Stimulated activated naive CD8-positive, alpha-beta T cell treated with anti-CD3 and anti-CD28 coated beads, Interleukin-15, Interleukin-2, amounts not matched to agents 100 ng/mL and 50 ng/mL, for 24 hours (primary cell): Measurements from ENCODE around the gene IFT22.
"Not testable (repeated sequence)": the region's sequence is repeated elsewhere in the genome, so short reads cannot be mapped to it uniquely, and the experiment has no call there.

Experiments
- H3K27ac Mint-ChIP-seq: one replicate; pipeline ENCODE4 v1.8.0; 2021; ENCODE audit warnings: mild to moderate bottlenecking, mixed read lengths
- H3K27me3 Mint-ChIP-seq: one replicate; pipeline ENCODE4 v1.8.0; 2021; ENCODE audit warnings: mixed read lengths
- H3K36me3 Mint-ChIP-seq: one replicate; pipeline ENCODE4 v1.8.0; 2021; ENCODE audit warnings: low read depth, mixed read lengths
- H3K4me1 Mint-ChIP-seq: one replicate; pipeline ENCODE4 v1.8.0; 2021; ENCODE audit warnings: low read depth, mixed read lengths
- H3K4me3 Mint-ChIP-seq: one replicate; pipeline ENCODE4 v1.8.0; 2021; ENCODE audit warnings: mild to moderate bottlenecking, mixed read lengths
- H3K9me3 Mint-ChIP-seq: one replicate; pipeline ENCODE4 v1.8.0; 2021; ENCODE audit warnings: mixed read lengths

Gene IFT22

DNA sequence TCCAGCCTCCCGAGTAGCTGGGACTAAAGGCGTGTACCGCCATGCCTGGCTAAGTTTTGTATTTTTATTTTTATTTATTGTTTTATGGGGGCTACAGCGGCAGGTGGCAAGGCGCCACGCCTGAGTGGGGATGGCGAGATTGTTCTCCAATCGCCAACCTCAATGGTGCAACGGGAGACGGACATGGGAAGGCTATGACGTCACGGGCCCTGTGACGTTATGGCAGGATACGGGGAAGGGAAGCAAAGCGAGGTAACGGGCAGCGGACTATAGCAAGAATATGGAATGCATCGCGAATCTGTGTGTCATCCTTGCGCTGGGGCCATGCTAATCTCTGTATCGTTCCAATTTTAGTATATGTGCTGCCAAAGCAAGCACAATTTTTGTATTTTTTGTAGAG is 51.9 kb downstream of the IFT22 start:
- Mint-ChIP-seq H3K9me3 (no peaks in the 10 kb centered on the region), H3K4me1 (peaks cover 5% of the 10 kb centered on the region), H3K27ac (no peak overlapping the region), H3K27me3 (peaks cover 23% of the 10 kb centered on the region), H3K4me3 (no peak overlapping the region), H3K36me3 (no peaks in the 10 kb centered on the region)

DNA sequence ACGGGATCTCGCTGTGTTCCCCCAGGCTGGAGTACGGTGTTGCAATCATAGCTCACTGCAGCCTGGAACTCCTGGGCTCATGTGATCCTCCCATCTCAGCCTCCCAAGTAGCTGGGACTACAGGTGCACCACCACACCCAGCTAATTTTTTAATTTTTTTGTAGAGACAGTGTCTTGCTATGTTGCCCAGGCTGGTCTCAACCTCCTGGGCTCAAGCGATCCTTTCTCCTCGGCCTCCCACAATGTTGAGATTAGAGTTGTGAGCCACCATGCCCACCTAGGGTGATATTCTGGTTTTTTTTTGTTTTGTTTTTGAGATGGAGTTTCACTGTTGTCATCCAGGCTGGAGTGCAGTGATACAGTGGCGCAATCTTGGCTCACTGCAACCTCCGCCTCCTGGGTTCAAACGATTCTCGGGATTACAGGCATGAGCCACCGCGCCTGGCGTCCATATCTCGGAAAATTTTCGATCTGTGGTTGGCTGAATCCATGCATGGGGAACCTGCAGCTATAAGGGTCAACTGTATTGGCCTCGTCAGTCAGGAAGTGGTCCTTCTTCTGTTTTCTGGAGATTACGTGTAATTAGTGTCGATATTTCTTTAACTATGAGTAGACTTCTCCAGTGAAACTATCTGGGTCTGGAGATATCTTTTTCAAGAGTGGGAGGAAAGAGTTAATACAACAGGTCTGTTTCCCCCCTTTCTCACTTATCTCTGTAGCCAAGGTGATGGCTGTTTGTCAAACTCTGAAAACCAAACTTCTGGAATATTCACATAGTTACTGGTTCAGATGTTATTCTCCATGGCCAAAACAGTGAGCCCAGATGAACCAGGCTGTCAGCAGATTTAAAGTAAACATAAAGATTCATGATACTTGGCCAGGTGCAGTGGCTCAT is 55.7 kb downstream of the IFT22 start:
- Mint-ChIP-seq H3K27ac (no peak overlapping the region), H3K36me3 (no peaks in the 10 kb centered on the region), H3K4me3 (no peak overlapping the region), H3K27me3 (peaks cover 17% of the 10 kb centered on the region), H3K9me3 (no peaks in the 10 kb centered on the region), H3K4me1 (peaks cover 5% of the 10 kb centered on the region)

DNA sequence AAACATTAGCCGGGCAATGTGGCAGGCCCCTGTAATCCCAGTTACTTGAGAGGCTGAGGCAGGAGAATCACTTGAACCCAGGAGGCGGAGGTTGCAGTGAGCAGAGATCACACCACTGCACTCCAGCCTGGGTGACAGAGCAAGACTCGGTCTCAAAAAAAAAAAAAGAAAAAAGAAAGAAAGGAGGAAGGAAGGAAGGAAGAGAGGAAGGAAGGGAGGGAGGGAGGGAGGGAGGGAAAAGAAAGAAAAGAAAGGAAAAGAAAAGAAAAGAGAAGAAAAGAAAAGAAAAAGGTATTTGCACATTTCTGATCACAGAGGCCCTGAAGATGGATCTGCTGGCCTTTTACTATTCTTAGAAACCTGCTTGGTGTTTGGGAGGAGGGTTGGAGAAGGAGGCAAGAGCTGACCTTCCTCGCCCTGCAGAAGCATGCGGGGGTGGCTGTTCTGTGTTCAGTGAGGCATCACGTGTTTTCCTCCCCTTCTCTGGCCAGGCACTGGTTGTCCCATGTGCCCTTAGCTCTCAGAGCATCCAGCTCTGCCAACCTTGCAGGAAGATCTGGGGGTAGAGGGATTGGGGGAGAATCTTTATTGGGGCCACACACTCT is 57.4 kb downstream of the IFT22 start:
- not testable (repeated sequence) for H3K27ac Mint-ChIP-seq, H3K36me3 Mint-ChIP-seq, H3K4me3 Mint-ChIP-seq, H3K9me3 Mint-ChIP-seq, H3K4me1 Mint-ChIP-seq
- H3K27me3 Mint-ChIP-seq = peaks cover 17% of the 10 kb centered on the region
